GM21529 (cell line): ENCODE data around the gene CAMK1D.
"Not testable (repeated sequence)": the region's sequence is repeated elsewhere in the genome, so short reads cannot be mapped to it uniquely, and the experiment has no call there.

ENCODE experiments used
- ATAC-seq: cut with Tn5 transposase; IDR thresholded peaks from one replicate; pipeline ENCODE4 v1.9.1; 2021; ENCODE audit not compliant: unreplicated experiment

CAMK1D gene

GRCh38 chr10:12489806-12490205 is 140.5 kb downstream of the CAMK1D start:
- ATAC-seq, result no peak

DNA sequence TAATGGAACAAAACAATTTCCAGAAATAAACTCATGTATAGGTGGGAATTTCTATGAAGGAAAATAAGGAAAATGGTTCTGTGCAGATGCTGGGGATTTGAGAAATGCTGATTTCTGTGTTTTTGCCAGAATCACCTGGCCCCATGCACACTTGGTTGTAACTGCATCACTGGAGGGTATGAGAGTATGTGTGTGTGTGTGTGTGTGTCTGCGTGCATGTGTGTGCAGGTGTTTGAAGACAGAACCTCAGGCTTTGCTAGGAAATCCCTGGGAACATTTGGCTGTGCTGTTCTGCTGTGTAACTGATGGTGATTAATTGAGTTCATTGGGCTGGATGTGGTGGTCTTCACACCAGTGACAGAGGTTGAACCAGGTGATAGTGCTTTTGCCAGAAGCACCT is 141.6 kb downstream of the CAMK1D start:
- no peak for ATAC-seq

DNA sequence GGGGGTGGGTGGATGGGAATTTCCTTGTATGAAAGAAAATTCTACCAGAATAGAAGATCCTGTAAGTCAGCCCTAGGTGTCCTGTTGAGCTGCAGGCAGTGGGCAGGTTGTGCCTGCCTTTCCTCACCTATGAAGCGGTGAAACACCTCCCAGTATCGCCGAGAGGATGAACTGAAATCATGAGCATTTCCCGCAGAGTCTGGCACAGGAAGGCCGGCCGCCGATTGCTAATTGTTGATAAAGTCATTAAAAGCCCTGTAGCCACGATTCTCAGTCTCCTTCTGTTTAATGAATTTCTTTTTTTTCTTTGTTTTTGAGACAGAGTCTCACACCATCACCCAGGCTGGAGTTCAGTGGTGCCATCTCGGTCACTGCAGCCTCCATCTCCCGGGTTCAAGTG is 142.1 kb downstream of the CAMK1D start:
- ATAC-seq, result no peak

- no peak for ATAC-seq
These were observed 142.7 kb downstream of the CAMK1D start for GRCh38 chr10:12492016-12492415.

- ATAC-seq, result not testable (repeated sequence)
These were observed 147.7 kb downstream of the CAMK1D start for GRCh38 chr10:12497046-12497445.

- ATAC-seq, result no peak
These were observed 150.0 kb downstream of the CAMK1D start for GRCh38 chr10:12499076-12499986.

- no peak for ATAC-seq
These were observed 151.3 kb downstream of the CAMK1D start for GRCh38 chr10:12500381-12501303.

DNA sequence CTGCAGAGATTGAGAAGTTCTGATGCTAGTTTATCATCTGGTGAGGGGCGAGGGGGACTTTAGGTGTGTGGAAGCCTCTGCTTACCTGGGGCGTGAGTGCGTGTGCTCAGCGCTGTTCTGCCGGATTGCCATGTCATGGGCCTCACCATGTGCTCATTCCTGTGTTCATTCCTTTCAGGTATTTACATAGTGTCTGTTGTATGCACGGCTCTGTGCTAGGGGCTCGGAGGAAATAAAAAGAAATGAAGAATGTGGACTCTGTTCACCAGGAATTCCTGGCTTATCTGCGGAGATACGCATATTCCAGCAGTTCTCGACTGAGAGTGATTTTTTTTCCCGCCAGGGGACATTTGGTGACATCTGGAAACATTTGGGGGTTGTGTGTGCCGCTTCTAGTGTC is 152.0 kb downstream of the CAMK1D start:
- ATAC-seq, result no peak

DNA sequence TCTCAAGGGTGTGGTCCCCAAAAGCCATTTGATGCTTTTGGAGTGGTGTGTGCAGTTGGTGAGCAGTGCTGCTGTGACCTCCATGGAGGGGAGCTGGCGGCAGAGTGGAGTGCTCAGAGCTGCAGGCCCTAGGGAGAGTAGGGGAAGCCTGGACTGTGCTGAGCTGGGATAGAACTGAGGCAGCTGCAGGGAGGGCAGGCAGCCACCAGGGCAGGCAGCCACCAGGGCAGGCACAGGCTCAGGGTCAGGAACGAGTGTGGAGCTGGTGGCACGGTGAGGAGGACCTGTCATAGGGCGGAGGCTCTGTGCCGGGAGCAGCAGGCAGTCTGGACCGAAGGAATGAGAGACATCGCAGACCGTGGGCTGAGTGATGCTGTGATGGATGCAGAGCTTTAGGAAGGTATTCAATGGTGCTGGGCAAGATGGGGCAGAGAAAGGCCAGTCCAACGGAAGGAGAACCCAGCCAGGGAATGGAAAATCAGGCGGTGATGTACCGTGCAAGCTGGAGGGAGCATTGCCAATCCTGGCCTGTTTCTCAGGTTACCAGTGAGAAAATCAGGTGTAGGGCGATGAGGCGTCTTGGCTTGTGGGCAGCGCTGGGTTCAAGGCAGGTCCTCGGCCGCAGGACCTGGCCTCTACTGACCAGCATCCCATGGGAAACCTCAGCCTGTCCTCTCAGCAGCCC is 152.6 kb downstream of the CAMK1D start:
- ATAC-seq, result no peak

GRCh38 chr10:12502526-12503274 is 153.4 kb downstream of the CAMK1D start:
- ATAC-seq, result no peak

DNA sequence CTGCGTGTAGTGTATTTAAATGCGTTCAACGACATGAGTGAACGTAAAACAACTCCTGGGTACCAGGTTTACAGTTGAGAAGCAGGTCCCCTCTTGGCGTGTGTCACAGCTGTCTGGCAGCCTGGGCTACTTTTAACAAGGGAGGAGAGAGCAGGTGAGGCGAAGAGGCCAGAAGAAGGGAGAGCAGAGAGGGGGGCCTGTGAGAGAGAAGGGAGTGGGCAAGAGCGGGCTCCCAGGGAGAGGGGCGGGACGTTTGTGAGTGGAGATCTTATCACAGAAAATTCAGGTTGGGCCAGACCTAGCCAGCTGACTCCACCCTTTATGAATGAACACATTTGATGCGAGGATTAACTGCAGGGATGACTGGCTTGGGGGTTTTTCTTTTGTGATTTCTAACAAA is 154.0 kb downstream of the CAMK1D start:
- ATAC-seq, result no peak

- ATAC-seq, result no peak
These were observed 154.8 kb downstream of the CAMK1D start for GRCh38 chr10:12504176-12504575.

- no peak for ATAC-seq
These were observed 155.3 kb downstream of the CAMK1D start for GRCh38 chr10:12504628-12505027.

GRCh38 chr10:12505683-12506082 is 156.3 kb downstream of the CAMK1D start:
- no peak for ATAC-seq

DNA sequence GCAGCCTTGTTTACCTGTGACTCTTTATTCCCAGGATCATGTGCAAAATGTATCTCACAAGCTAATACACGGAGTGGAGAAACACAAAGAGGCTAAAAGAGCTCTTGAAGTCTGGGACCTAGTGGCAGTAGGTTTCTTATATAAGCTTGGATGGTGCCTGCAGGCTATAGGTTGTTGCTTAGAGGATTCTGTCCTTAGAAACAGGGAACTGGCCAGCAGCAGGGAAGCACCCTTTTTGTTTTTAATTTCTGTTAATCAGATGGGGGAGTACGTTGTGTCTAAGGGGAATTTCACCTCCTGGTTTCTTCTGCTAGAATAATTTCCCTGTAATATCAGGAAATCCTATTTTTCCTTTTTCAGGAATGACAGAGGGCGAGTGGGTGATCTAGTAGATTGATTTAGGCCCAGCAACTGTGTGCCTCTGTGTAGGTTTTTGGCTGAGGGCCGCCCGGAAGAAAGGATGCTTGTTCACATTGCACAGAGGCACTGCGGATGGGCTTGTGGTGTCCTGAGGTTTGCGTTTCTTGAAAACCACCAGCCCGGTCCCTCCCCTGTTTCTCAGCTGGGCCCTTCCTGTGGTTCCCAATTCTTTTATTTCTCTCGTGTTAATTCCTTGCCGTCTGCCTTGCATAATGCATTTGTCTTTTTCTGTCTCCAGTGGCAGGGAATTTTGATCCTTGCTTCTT is 158.0 kb downstream of the CAMK1D start:
- no peak for ATAC-seq

GRCh38 chr10:12508165-12508564 is 158.8 kb downstream of the CAMK1D start:
- ATAC-seq, result no peak

DNA sequence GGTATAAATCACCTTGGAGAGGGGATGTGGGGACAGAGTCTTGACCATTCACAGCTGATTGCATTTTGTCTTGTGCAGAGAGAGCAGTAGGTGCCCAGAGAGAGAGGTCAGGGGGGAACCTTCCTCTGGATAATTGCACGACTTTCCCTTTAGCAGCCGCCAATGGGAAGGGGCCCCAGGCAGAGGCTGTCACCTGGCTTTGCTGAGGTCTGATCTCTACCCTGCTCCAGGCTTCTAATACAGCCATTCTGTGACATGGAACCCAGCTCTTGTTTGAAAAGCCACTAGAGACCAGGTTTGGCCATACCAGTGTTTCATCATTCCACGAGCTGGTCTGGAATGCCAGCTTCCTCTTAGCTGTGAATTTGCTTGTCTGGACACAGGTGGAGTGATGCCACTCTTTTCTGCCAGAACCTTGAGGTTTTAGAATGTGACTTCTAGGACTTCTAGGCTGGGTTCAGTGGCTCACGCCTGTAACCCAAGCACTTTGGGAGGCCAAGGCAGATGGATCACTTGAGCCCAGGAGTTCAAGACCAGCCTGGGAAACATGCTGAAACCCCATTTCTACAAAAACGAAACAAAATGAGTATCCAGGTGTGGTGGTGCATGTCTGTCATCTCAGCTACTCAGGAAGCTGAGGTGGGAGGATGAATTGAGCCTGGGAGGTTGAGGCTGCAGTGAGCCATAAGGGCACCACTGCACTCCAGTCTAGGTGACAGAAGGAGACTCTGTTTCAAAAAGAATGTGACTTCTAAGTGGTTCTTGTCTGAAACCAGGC is 159.9 kb downstream of the CAMK1D start:
- no peak for ATAC-seq

GRCh38 chr10:12509794-12510100 is 160.4 kb downstream of the CAMK1D start:
- no peak for ATAC-seq

- ATAC-seq, result no peak
These were observed 161.2 kb downstream of the CAMK1D start for GRCh38 chr10:12510501-12510941.
